Activated CD8-positive, alpha-beta T cell treated with anti-CD3 and anti-CD28 coated beads, Interleukin-2, amount 10 ng/mL, durations not matched to agents 7 days and 5 days (primary cell): ENCODE measurements around the gene RHBDL3. TPM values are rescaled to one million over a fixed set of nuclear protein-coding genes. Genes with fewer than 3 reads are reported as not detected.

ENCODE experiments used
- ATAC-seq: fragments of 150-1000 bp; cut with Tn5 transposase; one replicate; pipeline ENCODE4 v1.10.0; 2021; ENCODE audit warnings: moderate library complexity
- CTCF ChIA-PET: fragments of 350-600 bp; sonication (Branson Sonifier 250); formaldehyde crosslinking; loops from one replicate; lab custom pipeline; 2021; ENCODE audit warnings: antibody characterized with exemption; lab: Charles Lee
- POLR2A ChIA-PET: fragments of 350-600 bp; sonication (Branson Sonifier 250); formaldehyde crosslinking; loops from one replicate; lab custom pipeline; 2021; ENCODE audit warnings: antibody characterized with exemption; lab: Charles Lee
- DNase-seq: peaks from one replicate; pipeline ENCODE4 v3.0.0-alpha.2; 2020
- H3K27ac Mint-ChIP-seq: one replicate; pipeline ENCODE4 v1.8.0; 2021; ENCODE audit warnings: mild to moderate bottlenecking, mixed read lengths
- H3K27me3 Mint-ChIP-seq: one replicate; pipeline ENCODE4 v1.8.0; 2021; ENCODE audit warnings: low read depth, mixed read lengths
- H3K36me3 Mint-ChIP-seq: one replicate; pipeline ENCODE4 v1.8.0; 2021; ENCODE audit warnings: low read depth, mixed read lengths
- H3K4me1 Mint-ChIP-seq: one replicate; pipeline ENCODE4 v1.8.0; 2021; ENCODE audit warnings: low read depth, mixed read lengths
- H3K4me3 Mint-ChIP-seq: one replicate; pipeline ENCODE4 v1.8.0; 2021; ENCODE audit warnings: mild to moderate bottlenecking, mixed read lengths
- H3K9me3 Mint-ChIP-seq: one replicate; pipeline ENCODE4 v1.8.0; 2022; ENCODE audit warnings: mixed read lengths; ENCODE audit not compliant: insufficient read depth
- total RNA-seq, 2 experiments: library from RNA; stranded (reverse); gene quantifications; one replicate each; pipeline ENCODE4 v1.2.3, GENCODE V29; 2021

The RHBDL3 gene
- total RNA-seq, 2 experiments from 2014 or later = 0.82 to 1.0 TPM

DNA sequence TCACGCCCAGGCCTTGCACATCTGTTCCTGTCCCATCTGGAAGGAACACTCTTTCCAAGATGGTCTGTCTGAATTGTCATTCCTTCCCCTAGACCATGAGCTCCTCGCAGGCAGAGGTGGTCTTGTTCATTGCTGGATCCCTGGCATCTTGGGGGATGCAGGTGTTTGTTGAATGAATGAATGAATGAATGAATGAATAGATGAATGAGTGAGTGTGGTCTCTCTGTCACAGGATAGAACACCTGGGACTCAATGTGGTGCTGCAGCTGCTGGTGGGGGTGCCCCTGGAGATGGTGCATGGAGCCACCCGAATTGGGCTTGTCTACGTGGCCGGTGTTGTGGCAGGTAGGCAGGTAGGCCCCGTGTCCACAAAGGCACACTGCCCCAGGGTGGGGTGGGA lies 32.2 kb downstream of the RHBDL3 start:
- ATAC-seq (no peak), DNase-seq (no peak)
- Mint-ChIP-seq H3K27me3 (peaks cover 2% of the 10 kb centered on the region), H3K9me3 (no peaks in the 10 kb centered on the region), H3K36me3 (no peaks in the 10 kb centered on the region), H3K4me1 (no peaks in the 10 kb centered on the region), H3K27ac (no peak overlapping the region), H3K4me3 (no peak overlapping the region)
- POLR2A ChIA-PET = no interaction called here
- CTCF ChIA-PET = no interaction called here

DNA sequence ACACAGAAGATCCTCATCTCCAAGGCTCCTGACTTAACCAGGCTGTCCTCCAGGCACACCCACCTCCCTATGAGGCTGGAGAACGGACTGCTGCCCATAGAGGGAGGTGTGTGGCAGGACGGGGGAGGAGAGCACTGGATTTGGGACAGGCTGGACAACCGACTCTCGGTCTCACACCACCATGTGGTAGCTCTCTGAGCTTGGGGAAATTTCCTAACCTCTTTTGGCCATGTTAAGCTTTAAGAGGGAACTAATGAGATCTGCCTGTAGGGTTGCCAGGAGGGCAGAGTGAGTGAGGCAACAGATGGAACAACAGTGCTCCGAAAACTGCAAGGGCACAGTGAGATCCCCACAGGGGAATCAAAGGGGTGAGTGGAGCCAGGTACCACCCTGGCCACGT lies 32.7 kb downstream of the RHBDL3 start:
- DNase-seq (no peak), ATAC-seq (no peak)
- Mint-ChIP-seq H3K4me1 (no peaks in the 10 kb centered on the region), H3K4me3 (no peak overlapping the region), H3K36me3 (no peaks in the 10 kb centered on the region), H3K9me3 (no peaks in the 10 kb centered on the region), H3K27me3 (peaks cover 2% of the 10 kb centered on the region), H3K27ac (no peak overlapping the region)
- CTCF ChIA-PET = no interaction called here
- POLR2A ChIA-PET = interaction anchor here (0.7 kb wide), 1 partner anchor 27 kb away, joined by 5 read pairs; no protein-coding TSS in a partner anchor

DNA sequence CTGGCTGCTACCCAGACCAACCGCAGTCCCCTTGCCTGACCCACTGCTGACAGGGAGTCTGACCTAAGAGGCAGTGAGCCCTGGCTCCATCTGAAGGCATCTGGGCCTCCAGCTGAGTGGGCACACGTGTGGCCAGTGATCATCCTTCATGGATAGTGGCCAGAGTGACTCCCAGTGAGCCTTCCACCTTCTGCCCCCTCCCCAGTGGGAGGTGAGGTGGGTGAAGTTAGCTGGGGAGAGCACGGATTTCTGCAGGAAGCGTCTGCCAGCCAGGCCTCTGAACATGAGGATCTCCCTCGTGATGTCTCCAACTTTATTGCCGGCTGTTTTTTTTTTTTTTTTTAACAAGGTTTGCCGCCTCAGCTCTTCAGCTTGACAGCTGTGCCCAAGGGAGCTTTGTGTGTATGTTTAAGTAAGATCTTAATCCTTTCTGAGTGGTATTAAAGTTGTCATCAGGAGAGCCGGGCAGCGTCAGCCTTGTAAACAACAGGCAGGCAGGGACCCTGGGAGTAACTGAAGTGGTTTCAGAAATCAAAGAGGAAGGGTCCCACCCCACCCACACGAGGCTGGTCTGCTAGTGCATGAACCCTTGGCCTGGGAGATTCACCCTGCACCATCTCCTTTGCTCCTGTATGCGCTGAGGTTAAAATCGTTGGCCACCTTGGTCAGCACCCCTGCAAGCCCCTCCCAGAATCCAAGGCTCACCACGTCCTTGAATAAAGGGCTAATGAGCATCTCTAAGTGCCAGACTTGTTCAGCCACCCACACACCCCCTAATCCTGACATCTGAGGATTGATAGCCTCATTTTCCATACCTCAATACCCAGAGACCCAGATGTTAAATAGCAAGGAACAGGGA lies 33.3 kb downstream of the RHBDL3 start:
- H3K27me3 Mint-ChIP-seq = peaks cover 2% of the 10 kb centered on the region

DNA sequence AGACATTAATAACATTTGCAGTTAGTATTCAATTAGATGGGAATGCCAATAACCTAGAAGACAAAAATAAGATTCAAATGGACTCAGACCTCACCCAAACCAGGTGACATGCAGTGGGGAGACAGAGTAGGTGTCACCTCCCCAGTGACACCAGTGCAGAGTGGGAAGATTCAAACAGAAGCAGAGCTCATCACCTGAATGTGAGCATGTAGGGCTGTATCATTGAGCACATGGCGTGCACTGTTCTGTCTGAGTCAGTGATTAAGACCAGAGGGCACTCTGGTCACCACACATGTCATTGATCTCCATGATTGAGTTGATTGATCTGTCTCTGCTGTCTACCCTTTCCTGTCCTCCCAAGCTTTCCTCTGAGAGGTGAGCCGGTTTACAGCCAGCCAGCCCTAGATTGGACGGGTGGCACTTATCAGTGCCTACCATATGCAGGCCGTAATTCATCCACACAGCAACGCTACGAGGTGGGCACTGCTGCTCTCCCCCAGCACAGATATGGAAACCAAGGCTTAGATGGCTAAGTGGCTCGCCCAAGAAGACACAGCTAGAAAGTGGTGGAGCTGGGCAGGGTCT lies 34.0 kb downstream of the RHBDL3 start:
- Mint-ChIP-seq H3K4me1 (no peaks in the 10 kb centered on the region), H3K4me3 (no peak overlapping the region), H3K36me3 (no peaks in the 10 kb centered on the region), H3K27me3 (peaks cover 5% of the 10 kb centered on the region), H3K27ac (no peak overlapping the region), H3K9me3 (no peaks in the 10 kb centered on the region)
- DNase-seq = no peak
- ChIA-PET CTCF (no interaction called here), POLR2A (no interaction called here)
- no peak for ATAC-seq

More for the DNA sequence above, 33.3 kb downstream of the RHBDL3 start:
- Mint-ChIP-seq H3K9me3 (no peaks in the 10 kb centered on the region), H3K27ac (no peak overlapping the region), H3K4me3 (no peak overlapping the region), H3K36me3 (no peaks in the 10 kb centered on the region), H3K4me1 (no peaks in the 10 kb centered on the region)
- ChIA-PET CTCF (no interaction called here), POLR2A (interaction anchor here (0.7 kb wide), 1 partner anchor 27 kb away, joined by 5 read pairs; no protein-coding TSS in a partner anchor)
- DNase-seq (no peak), ATAC-seq (no peak)

DNA sequence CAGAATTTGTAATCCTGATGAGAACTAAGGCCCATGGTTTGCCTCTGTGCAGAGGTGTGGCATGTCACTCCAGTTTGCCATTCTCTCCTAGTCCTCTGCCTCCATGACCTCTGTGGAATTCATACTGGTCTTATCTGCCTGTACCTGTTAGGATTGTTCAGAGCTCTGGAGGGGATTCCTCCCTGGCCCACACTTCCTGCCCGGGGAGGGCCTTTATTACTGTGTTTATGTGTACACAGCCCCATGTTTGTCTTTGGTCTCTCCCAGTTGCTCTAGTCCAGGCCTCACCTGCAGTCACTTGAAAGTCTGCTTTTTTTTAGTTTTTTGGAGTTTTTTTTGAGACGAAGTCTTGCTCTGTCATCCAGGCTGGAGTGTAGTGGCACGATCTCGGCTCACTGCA lies 36.4 kb downstream of the RHBDL3 start:
- ATAC-seq = no peak
- POLR2A ChIA-PET = no interaction called here
- no peaks in the 10 kb centered on the region for H3K36me3 Mint-ChIP-seq
- no peaks in the 10 kb centered on the region for H3K9me3 Mint-ChIP-seq
- no peak overlapping the region for H3K27ac Mint-ChIP-seq
- no peak overlapping the region for H3K4me3 Mint-ChIP-seq
- no peaks in the 10 kb centered on the region for H3K4me1 Mint-ChIP-seq
- peaks cover 6% of the 10 kb centered on the region for H3K27me3 Mint-ChIP-seq
- CTCF ChIA-PET = interaction anchor here (1.8 kb wide), 1 partner anchor 18 kb away, joined by 4 read pairs; no protein-coding TSS in a partner anchor
- no peak for DNase-seq

DNA sequence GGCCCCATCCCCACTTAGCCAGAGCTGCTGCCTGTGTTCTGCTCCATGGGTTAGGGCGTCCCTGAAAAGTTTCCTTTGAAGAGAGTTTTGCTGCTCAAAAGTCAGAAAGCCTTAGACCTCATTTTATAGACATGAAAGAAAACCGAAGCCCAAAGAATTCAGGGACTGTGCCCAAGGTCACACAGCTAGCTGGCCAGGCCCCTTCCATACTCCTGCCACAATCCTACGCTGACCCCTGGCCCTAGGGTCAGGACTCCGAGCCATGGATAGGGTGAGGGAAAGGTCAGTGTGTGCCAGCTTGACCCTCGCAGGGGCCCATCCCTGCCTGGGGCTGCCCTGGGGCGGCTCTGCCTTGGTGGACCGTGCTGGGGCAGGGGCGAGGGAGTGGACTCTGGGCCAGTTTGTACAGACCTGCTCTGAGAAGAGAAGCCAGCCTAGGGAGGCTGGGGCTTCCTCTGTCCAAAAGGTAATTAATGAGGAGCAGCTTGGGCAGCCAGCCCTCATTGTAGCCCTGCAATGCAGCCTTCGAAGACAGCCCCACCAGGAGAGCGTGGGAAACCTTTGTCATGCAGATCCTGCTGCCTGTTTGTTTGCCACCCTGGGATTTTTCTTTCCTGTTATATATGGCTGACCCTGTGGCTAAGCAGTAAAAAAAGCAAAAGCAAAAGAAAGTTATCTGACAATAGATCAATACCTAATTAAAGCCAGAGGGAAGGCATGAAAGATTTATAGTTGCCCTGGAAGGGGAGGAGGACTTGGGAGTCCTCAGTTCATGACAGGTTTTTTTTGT lies 37.4 kb downstream of the RHBDL3 start:
- no peak overlapping the region for H3K4me3 Mint-ChIP-seq
- H3K9me3 Mint-ChIP-seq = no peaks in the 10 kb centered on the region
- H3K4me1 Mint-ChIP-seq = no peaks in the 10 kb centered on the region
- H3K36me3 Mint-ChIP-seq = no peaks in the 10 kb centered on the region
- ATAC-seq = no peak
- peaks cover 13% of the 10 kb centered on the region for H3K27me3 Mint-ChIP-seq
- POLR2A ChIA-PET = no interaction called here
- no peak for DNase-seq
- CTCF ChIA-PET = interaction anchor here (0.9 to 1.8 kb wide), 2 partner anchors 17 to 50 kb away, joined by 3 to 4 read pairs; no protein-coding TSS in a partner anchor
- no peak overlapping the region for H3K27ac Mint-ChIP-seq

DNA sequence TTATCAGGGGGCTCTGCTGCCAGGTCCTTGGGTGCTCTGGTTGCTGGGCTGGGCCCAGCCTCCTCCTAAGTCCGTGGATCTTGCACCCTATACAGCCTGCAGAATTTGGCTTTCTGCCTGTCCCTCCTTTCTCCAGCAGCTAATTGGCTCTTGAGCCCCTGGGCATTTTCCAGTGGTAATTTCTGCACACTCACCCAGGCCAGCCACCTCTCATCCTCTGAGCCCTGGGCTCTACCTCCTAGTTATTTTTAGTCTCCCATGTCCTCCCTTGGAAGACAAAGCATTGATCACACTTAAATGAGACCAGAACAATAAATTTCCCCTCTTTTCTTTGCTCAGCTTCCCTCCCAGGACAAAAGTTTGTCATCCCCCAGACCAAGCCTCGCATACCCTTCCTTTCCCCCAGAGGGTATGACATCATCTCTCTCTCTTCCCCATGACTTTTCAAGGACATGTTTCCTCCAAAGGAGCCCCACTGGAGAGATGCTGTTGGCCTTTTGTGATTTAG lies 38.2 kb downstream of the RHBDL3 start:
- H3K9me3 Mint-ChIP-seq = no peaks in the 10 kb centered on the region
- ChIA-PET POLR2A (no interaction called here), CTCF (no interaction called here)
- H3K27ac Mint-ChIP-seq = no peak overlapping the region
- ATAC-seq = no peak
- no peak for DNase-seq
- no peaks in the 10 kb centered on the region for H3K4me1 Mint-ChIP-seq
- no peak overlapping the region for H3K4me3 Mint-ChIP-seq
- H3K27me3 Mint-ChIP-seq = peaks cover 13% of the 10 kb centered on the region
- H3K36me3 Mint-ChIP-seq = no peaks in the 10 kb centered on the region

DNA sequence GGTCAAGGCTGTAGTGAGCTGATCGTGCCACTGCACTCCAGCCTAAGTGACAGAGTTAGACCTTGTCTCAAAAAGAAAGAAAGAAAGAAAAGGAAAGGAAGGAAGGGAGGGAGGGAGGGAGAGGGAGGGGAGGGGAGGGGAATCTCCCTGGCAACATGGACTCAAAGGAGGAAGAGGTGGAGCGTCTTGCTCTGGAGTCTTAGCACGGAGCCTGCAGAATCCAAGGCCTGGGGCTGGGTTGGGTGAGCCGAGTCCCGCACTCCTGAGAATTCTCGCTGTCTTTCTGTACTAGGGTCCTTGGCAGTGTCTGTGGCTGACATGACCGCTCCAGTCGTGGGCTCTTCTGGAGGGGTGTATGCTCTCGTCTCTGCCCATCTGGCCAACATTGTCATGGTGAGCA lies 39.4 kb downstream of the RHBDL3 start:
- CTCF ChIA-PET = no interaction called here
- no peak for ATAC-seq
- peaks cover 14% of the 10 kb centered on the region for H3K27me3 Mint-ChIP-seq

DNA sequence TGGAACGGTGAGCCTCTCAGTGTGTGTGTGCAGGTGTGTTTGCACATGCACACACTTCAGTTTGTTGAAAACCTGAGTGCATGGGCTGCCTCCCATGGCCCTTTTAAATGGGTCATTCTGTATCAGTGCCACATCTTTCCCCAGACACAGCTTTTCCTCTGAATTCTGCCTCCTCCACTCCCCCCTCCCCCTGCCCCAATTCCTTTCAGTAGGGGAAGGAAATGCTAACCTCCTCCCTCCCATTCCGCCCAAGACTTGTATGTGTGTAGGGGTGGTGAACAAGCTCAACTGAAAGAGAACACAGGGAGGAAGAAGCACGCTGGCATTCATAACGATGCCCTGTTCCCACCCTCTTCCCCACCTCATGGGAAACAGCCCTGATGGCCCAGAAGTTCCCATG lies 42.0 kb downstream of the RHBDL3 start:
- ChIA-PET POLR2A (no interaction called here), CTCF (no interaction called here)
- DNase-seq (no peak), ATAC-seq (no peak)
- Mint-ChIP-seq H3K4me3 (no peak overlapping the region), H3K4me1 (no peaks in the 10 kb centered on the region), H3K27me3 (peaks cover 18% of the 10 kb centered on the region), H3K27ac (no peak overlapping the region), H3K9me3 (no peaks in the 10 kb centered on the region), H3K36me3 (no peaks in the 10 kb centered on the region)

More for the DNA sequence above, 39.4 kb downstream of the RHBDL3 start:
- no peaks in the 10 kb centered on the region for H3K9me3 Mint-ChIP-seq
- H3K4me3 Mint-ChIP-seq = no peak overlapping the region
- POLR2A ChIA-PET = no interaction called here
- H3K36me3 Mint-ChIP-seq = no peaks in the 10 kb centered on the region
- H3K27ac Mint-ChIP-seq = no peak overlapping the region
- DNase-seq = no peak
- H3K4me1 Mint-ChIP-seq = no peaks in the 10 kb centered on the region

DNA sequence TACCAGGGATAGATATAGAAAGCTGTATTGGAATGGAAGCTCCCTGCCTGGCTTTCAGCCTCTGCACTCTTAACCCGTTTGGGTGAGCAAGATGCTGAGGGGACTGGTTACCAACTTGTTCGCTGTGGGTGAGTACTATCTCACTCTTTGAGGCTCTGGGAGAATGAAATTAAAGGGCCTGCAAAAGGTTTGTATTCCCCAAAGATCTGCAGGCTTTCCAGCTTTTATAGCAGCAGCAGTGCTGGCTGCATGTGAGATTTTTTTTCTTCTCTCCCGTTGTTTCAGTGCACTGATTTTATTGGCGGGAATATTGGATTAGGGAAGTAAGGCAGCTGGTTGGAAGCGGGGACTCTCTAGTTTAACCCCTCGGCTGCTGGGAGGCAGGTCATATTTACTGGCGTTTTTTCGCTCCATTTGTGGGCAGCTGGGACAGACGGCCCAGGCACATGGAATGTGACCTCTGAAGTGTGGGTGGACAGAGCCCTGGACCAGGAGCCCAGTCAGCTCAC lies 45.5 kb downstream of the RHBDL3 start:
- ATAC-seq (no peak), DNase-seq (no peak)
- no peak overlapping the region for H3K27ac Mint-ChIP-seq
- no peak overlapping the region for H3K4me3 Mint-ChIP-seq
- POLR2A ChIA-PET = interaction anchor here (1.2 kb wide), 1 partner anchor 24 kb away, joined by 3 read pairs; no protein-coding TSS in a partner anchor
- no peaks in the 10 kb centered on the region for H3K4me1 Mint-ChIP-seq
- peaks cover 24% of the 10 kb centered on the region for H3K27me3 Mint-ChIP-seq
- CTCF ChIA-PET = interaction anchor here (2.2 kb wide), 1 partner anchor 21 kb away, joined by 5 read pairs; no protein-coding TSS in a partner anchor
- H3K9me3 Mint-ChIP-seq = no peaks in the 10 kb centered on the region
- H3K36me3 Mint-ChIP-seq = no peaks in the 10 kb centered on the region

DNA sequence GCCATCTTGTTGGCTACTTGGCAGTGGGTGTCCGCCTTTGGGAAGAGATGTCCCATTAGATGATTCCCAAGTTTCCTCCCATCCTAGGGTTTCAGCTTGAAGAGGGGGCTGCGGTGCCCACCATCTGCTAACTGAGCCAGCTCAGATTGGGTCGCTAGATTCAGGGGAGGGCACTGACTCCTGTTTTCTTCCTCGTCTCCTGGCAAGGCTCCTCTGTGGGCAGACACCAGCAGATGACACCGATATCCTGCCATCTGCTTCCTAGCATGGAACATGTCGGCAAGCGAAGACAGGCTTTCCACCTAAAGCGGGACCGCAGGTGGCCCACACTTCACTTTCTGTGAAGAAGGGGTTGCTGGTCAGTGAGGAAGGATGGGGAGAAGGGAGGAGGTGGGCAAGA lies 49.0 kb downstream of the RHBDL3 start:
- CTCF ChIA-PET = no interaction called here

More for the DNA sequence above, 49.0 kb downstream of the RHBDL3 start:
- ATAC-seq (no peak), DNase-seq (no peak)
- no peak overlapping the region for H3K4me3 Mint-ChIP-seq
- H3K9me3 Mint-ChIP-seq = no peaks in the 10 kb centered on the region
- POLR2A ChIA-PET = no interaction called here
- H3K36me3 Mint-ChIP-seq = no peaks in the 10 kb centered on the region
- peaks cover 11% of the 10 kb centered on the region for H3K4me1 Mint-ChIP-seq
- no peak overlapping the region for H3K27ac Mint-ChIP-seq
- peaks cover 22% of the 10 kb centered on the region for H3K27me3 Mint-ChIP-seq
